Activated CD8-positive, alpha-beta memory T cell treated with anti-CD3 and anti-CD28 coated beads, Interleukin-2, amount 50 U/mL, for 4 hours (primary cell): ENCODE measurements around the gene LMO1.

Experiments
- DNase-seq: peaks from one replicate; pipeline ENCODE4 v3.0.0-alpha.2; 2020

The LMO1 gene

DNA sequence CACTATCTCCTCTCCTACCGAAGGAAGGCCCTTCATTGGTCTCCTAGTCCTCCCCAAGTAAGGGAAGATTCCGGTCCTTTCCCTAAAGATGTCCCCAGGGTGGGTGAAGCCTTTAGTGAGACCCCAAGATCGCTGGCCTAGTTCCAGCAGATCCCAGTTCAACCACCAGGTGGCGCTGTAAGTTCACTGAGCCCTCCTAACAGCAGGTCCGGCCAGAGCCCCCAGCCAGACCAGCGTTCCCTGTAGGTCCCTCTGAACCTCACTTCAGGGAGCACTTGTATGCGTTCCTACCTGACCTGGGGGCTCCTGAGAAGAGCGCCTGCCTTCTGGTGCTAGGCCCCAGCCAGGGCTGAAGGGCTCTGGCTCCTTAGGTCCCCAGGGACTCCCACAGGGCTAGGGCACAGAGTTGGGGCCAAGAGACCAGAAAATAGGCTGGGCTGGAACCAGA is 38.1 kb downstream of the LMO1 start:
- DNase-seq: peak; percentile 62

DNA sequence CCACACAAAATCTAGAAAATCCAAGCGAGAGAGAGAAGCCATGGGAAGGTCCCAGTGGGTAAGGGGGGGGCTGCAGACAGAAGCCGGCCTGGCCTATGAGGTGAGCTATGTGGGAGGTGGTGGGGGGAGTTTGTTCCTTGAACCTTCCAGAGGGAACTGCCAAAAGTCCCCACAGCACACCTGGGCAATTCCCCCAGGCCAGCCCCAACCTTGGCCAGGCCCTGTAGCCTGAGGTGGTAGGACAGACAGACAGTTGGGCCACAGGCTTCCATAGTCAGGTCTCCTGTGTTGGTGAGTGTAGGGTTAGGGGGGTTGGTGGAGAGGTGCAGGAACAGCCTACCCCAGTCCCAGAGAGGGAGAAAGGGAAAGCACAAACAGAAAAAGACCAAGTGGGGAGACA is 39.0 kb downstream of the LMO1 start:
- DNase-seq: no peak

DNA sequence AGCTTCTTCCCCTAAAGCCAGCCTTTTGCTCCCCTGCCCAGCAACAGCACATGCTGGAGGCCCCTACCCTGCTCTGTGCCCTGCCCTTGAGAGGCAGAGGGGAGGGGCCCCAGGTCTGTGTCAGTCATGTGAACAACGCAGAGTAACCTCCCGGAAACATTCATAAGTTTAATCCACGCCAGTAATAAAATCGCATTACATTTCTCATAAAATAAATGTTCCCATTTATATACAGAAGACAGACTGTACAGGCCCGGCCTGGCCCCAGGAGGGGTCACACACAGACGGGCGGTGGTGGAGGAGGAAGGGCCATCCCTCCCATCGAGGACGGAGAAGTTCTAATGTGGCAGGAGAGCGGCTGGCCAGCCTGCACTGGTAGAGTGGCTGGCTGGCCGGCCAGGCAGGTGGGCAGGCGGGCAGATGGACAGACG is 39.5 kb downstream of the LMO1 start:
- DNase-seq: no peak

DNA sequence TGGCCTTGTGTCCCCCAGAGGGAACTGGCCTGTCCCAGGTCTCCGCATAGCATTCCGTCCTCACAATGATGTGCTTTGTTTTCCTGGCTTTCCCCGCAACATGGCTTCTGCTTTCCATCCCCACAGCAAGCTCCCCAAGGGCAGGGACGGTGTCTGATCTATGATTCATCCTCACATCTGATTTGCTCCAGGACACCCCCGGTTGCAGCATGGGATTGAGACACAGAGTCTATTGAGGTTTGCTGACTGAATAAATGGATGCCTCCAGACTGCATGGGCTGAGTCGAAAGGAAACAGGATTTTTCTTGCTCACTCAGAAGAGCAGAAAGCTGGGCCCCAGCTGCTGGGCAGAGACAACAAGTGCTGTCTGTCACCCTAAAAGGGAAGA is 40.2 kb downstream of the LMO1 start:
- no peak for DNase-seq

DNA sequence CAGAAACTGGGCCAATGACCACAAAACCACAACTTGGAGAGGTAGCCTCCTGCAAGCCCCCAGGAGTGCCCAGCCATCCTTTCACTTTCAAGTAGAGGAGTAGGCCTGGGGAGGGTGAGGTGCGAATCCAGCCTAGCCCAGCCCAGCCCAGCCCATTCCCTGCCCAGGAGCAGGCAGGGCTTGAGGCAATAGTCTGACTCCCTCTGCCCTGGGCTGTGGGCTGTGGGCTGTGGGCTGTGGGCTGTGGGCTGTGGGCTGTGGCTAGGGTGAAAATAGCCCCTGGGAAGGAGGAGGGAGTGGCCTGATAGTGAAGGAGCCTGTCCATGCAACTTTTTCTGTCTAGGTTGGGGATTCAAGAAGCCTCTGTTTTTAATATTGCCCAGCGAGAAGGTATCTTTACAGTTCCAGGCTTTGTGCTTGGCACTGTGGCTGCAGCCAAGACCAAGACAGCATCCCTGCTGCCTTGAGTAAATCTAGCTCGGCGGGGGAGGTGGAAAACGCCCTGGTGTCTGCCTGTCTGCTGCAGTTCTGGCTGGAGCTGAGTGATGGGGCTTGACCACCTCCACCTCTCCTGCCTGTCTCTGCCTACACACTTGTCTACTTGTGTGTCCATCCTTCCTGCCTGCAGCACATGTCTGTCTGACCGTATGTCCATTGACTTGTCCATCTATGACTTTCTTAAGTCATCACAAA is 40.7 kb downstream of the LMO1 start:
- no peak for DNase-seq

DNA sequence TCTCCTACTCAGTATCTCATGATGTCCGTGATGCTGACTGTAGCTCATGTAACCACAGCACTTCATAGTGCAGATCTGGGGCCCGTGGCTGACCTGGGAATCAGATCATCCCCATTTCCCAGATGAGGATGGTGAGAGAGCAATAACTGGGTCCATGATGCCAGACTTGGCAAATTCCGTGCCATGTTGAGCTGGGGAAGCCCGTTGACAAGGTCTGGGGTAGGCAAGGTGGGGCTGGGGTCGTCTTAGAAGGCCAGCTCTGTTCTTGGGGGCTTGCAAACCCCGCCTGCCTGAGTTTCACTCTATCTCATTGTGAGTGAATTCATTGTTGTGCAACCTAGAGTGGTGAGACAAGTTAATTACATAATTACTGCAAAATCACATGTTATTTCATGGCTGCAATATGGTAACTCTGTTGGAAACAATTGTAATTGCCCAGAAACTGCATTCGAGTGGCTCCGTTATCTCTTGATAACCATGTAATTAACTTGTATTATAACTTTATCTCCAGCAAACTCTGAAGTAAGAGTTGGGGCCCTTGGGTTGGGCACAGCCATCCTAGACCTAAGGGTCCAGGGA is 41.7 kb downstream of the LMO1 start:
- DNase-seq: no peak

DNA sequence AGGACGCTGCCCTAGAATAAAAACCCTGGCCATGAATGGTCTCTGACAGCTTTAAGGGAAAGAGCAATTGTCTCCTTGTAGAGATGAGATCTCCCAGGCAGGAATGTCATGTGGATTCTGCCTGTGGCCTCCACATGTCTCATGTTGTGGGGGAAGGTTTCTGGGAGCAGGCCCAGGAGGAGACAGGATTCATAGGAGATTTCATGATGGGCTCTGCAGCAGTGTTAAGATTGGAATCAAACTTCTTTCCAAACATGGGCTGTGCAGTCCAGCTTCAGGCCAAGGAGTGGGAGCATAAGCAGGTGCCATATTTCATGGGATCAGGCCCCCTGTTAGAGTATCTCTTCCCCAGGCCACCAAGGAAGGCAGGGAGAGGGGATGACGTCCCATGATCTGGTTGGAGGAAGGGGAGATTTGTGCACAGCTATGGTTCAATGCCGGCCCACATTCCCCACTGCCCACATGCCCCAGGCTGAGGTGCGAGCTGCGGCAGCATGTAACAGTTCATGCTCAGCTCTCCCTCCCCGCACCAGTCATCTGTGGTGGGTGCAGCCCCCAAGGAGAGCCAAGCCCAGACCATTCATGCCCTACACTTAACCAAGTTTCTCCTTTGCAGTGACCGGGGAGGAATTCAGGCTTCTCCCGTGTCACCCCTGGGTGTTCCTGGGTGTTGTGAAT is 42.5 kb downstream of the LMO1 start:
- no peak for DNase-seq

DNA sequence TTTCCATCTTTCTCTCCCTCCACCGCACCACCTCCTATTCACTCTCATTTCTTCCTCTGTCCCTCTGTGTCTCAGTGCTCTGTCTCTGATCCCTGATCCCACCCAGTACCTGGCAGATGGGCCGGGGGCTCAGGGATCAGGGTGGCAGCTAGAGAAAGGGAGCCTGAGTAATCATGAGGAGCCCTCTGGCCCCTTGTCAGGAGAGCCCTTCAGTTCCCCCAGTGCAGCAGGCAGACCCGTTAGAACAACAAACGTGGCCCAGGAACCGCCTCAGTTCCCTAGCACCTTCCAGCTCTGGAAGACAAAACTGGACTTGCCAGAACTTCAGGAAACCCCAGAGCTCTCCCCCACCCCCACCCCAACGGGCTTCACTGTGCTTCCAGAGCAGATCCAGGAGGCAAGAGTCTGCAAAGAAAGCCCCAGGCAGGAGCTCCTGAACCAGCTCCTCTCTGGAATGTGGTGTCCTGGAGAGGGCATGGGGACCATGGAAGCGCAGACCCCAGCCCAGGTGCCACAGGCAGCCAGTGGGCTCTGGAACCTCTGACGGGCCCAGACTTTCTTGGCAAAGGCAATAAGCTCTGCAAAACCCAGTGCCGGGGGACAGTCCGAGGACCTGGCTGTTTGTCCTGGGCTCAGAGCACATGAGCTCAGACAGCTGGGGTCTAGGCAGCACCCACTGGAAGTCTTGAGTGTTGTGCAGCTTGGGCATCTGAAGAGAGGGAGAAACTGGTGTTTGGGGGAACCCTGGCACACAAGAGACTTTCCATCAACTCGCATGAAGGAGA is 43.2 kb downstream of the LMO1 start:
- DNase-seq: no peak

DNA sequence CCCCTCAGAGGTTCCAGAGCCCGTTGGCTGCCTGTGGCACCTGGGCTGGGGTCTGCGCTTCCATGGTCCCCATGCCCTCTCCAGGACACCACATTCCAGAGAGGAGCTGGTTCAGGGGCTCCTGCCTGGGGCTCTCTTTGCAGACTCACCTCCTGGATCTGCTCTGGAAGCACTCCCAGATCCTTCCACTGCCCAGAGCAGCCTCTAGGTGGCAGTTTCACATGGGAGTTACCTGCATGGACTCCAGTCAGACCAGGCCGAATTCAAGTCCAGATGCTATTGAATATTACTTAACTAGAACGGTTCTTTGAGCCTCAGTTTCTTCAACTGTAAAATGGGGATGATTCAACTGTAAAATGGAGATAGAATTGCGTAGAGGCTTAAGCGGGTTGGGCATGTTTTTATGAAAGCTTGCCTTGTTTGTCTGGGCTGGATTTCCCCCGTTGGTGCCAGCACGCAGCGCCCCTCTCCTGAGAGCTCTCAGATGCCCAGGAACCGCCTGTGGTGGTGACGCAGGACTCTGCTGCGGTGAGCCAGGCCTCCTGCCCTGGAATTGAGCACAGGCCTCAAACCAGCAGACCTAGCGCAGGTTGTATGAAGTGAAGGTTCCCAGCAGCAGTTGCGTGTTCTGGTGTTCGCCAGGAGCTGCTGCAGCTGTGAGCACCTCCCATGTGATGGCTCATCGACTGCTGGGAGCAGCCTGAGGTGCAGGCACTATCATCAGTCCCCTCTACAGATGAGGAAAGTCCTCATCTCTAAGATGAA is 44.2 kb downstream of the LMO1 start:
- peak; percentile 24 for DNase-seq

DNA sequence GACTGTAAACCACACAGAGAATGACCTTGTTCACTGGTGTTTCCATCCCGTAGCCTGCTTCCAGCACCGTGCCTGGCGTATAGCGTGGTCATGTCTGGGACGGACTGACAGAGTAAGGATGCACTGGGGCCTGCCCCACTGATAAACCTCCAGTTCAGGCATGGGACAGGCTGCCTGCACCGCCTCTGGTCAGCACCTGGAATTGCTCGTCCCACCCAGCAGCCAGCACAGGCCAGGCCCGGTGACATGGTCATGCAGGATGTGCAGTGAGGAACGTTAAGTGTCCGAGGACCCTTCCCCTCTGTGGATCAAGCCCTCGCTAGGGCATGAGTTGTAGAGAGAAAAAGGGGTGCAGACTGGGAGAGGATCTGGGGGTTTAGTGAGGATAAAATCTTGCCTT is 44.8 kb downstream of the LMO1 start:
- no peak for DNase-seq

DNA sequence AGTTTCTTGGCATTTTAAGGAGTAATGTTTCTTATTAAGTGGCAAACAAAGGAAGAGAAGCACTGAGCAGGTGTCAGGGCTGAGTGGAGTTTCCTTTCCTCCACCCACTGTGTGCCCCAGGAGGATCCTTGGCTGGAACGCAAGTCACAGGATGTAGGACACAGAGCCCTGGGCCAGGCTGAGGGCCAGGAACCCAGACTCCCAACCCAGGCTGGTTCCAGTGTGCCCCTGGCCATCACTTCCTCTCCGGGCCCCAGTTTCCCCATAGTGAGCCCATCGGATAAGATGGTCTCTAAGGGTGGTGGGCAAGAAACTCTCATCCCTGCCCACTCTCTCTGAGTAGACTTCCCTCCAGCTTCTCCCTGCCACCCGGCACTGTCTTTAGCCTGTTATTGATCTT is 45.3 kb downstream of the LMO1 start:
- DNase-seq: no peak

DNA sequence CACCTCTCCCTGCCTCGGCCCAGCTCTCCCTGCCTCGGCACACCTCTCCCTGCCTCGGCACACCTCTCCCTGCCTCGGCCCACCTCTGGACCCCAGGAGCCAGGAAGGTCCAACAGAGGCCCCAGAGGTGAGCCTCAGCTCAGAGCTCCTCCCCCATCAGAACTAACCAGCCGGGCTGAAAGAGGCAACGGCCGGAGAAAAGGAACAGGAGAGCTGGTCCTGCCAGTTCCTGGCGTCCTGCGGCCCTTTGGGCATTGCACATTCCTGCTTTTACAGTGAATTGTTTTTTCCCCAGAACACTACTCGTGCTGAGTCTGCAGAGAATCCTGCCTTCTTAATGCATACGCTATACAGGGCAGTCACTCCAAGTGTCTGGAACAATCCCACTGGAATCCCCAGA is 45.8 kb downstream of the LMO1 start:
- no peak for DNase-seq

DNA sequence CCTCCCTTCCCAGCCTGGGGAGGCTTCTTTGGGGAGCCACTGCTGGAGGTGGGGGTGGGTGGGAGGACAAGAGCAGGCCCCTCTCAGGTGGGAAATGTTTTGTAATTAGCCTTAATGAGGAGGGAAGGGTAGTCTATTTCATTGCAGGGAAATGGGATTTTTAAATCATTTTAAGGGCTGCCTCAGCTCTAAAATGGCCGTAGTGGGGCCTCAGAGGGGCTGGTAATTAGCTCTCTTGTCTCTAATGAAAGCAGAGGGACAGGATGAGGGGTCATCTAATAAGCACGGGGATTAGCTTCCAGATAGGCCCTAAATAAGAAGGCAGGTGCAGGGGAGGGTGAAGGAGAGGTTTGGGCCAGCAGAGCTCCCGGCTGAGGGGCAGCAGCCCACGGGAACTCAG is 46.5 kb downstream of the LMO1 start:
- no peak for DNase-seq

DNA sequence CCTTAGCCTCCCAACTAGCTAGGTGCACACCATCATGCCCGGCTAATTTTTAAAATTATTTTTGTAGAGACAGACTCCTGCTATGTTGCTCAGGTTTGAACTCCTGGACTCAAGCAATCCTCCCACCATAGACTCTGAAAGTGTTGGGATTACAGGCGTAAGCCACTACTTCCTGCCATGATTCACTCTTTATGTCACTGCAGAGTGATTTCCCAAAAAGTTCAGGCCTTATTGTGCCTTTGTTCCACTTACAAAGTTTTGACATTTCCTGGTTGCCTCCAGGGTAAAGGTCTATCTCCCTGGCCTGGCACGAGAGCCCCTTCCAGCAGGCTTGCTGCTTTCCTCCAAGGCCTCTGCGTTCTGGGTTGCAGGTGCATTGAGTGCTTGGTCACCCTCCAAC is 50.3 kb downstream of the LMO1 start:
- no peak for DNase-seq

DNA sequence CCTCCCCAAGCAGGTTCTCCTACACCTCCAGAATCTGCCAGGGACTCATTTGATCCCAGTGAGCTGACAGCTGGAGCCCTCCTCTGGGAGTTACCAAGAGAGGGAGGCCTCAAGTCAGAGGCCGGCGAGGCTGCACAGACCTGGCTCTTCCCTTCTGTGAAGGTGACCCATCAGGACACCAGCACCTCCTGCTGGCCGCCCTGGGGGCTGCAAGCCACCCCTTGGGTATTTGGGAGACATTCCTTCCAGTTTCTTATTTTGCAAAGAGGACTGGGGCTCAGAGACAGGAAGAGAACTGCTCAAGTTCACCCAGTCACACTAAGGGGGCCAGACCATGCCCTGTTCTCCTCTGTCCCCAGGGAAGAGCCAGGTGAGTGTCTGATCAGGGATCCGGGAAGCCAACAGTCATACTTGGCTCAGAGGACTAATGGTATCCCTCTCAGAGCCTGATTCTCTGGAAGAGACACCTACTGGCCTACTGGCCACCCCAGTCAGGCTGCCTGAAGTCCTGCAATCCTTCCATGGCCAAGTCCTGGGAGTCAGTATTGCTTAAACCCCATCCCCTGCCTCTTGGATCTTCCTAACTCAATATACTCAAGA is 54.4 kb downstream of the LMO1 start:
- DNase-seq: no peak

DNA sequence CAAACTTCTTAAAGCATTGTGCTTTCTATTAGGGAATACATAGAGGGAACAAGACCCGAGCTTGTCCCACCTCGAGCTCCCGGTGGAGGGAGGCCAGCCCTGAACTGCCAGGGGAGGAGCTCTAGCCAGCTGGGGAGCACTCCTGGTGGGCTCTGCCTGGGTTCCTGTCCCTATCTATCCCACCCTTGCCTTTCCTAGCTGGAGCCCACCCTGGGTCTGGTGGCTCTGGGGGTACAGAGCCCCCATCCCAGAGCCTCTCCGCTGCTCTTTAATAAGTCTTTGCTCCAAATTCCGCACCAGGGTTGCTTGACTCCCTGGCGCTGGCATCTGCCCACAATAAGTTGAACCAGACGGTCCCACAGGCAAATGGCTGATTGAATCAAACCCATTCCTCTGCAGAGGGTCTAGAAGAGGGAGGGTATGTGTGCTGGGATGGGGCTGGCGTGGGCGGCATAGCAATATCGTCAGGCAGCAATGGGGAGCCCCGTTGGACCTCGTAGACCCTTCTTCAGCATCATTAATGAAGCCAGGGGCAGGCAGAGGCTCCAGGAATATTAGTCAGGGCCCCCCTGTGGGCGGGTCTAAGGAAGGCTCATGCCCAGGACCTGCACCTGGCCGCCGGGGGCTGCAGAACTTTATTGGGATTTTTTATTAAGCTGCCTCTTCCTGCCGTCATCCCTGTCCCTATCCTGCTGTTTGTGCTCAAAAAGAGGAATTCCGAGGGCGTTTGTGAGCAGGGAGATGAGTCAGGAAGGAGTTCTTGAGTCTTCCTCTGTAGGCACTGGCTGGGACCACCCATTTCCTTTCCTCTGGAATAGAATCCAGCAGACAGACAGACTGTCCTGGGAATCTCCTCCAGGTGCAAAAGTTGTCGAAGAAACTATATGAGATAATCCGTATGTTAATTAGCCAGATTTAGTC is 56.3 kb downstream of the LMO1 start:
- no peak for DNase-seq

DNA sequence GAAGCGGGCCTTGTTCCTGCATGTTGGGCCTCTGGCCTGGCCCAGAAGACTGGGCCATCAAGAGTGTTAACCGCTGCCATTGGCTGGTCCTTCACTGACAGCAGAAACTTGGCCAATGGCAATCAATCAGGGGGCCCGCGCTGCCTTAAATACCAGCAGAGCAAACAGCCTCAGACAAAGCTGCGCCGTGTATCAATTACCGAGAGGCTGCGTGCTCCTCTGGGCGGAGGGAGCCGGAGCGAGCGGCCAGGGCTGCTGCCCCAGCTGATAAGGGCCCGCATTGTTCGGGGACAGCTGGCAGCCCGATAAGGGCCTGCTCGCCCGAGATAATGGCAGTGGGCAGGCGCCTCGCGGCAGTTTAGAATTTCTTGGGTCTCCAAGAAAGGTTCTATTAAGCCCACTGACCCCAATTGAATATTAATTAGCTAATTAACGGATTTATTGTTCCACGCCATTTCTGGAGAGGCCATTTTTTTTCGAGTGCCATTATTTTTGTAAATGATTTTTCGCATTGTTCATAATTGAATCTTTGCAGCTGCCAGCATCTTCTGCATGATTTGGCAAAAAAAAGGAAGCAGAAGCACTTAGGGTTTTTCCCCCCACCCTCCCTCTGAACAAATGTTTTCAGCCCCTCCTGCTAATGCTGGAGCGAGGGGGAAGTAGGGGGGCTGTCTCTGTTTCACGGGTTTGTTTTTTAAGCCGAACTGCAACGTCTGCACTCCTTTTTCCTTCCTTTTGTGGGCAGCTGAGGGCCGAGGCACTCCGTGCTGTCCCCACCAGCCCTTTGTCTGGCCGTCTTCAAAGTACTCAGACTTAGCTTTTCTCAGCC is 57.2 kb downstream of the LMO1 start:
- no peak for DNase-seq

DNA sequence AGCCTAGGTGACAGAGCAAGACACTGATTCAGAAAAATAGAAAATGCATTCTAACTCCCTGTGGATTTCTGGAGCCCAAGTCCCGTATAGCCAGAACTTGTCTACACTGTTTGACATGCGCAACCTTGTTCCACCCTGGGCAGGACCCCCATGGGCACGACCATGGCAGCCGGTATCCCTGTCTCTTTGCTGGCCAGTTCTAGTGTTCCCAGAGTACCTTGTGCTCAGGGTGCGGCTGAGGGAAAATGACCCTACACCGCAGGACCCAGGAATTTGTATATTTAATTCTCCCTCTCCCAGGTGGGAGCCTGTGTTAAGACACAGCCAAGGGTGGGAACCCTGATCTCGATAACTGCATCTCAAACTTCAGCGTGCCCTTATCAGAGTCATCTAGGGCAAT is 58.1 kb downstream of the LMO1 start:
- DNase-seq: no peak

DNA sequence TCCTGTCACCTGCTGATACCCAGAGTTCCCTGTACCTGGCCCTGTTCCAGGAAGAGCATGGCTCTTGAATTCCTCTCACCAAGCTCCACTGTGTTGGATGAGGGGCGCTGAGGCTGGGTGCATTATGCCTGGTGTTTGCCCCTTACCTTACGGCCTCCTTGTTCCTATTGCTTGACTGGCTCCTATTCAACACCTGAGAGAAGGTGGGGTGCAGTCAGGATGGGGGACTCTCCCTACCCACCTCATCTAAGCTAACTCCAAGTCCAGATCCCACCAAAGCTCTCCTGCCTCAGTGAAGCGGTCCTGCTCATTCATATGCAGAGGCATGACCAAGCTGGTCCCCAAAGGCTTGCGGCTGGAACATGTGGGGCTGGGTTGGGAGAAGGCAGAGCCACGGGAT is 59.1 kb downstream of the LMO1 start:
- DNase-seq: no peak

DNA sequence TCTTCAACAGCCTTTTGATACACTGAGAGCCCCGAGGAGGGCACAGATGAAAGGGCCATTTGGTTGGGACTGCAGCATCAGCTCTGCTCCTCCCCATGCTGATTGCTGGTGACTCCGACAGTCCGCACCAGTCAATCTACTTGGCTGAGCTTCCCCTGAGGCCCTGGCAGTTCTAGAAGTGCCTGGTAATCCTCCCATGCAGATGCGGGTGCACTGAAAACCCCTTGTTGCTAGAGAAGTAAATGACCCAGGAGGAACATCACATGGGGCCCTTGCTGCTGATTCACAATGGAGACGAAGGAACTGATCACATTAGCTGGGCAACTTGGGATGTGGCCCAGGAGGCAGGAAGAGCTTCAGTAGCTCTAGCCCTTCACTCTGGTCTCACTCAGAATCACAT is 59.7 kb downstream of the LMO1 start:
- no peak for DNase-seq

DNA sequence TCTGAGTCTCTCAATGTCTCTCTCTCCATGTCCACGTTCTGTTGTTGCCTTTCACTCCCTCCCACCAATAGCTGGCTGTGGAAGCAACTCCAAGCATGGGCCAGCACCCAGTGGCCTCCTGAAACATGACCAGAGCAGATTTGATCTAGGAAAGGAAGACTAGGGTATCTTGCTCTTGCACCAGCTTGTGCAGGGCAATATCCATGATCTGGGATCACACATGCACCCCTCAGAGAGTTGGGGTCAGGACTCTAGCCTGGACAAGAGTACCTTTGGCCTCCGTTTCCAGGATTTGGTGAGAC is 60.3 kb downstream of the LMO1 start:
- no peak for DNase-seq
